ENCODE results near the gene EIF2D.

Gene EIF2D

GRCh38 chr1:206628916-206629315, 16.7 kb upstream of the EIF2D start:
- no peak for TF ChIP-seq REST (IDR thresholded peaks at IDR 0.05; ENCODE audit: insufficient read depth in 1 of 2, low read depth in 2 of 2, low read length in 2 of 2)
- TF ChIP-seq TAF1 (IDR thresholded peaks at IDR 0.05; ENCODE audit: borderline replicate concordance, insufficient read depth, low read length): no peak
- no peak for TF ChIP-seq SIN3A (IDR thresholded peaks at IDR 0.05; ENCODE audit: borderline replicate concordance, insufficient read depth, low read length)
- no peak for TF ChIP-seq FOXP2 (optimal IDR thresholded peaks at IDR 0.05; ENCODE audit: borderline replicate concordance, extremely low read depth, extremely low read length, insufficient read depth)
- no peak for TF ChIP-seq POLR2AphosphoS5 (IDR thresholded peaks at IDR 0.05; ENCODE audit: low read depth, low read length)

GRCh38 chr1:206609229-206609991, 2.9 kb downstream of the EIF2D start:
- no peak for TF ChIP-seq TAF1 (IDR thresholded peaks at IDR 0.05; ENCODE audit: borderline replicate concordance, insufficient read depth, low read length)
- TF ChIP-seq SIN3A (IDR thresholded peaks at IDR 0.05; ENCODE audit: borderline replicate concordance, insufficient read depth, low read length): no peak
- no peak for TF ChIP-seq REST (IDR thresholded peaks at IDR 0.05; ENCODE audit: insufficient read depth in 1 of 2, low read depth in 2 of 2, low read length in 2 of 2)
- TF ChIP-seq FOXP2 (optimal IDR thresholded peaks at IDR 0.05; ENCODE audit: borderline replicate concordance, extremely low read depth, extremely low read length, insufficient read depth): no peak
- TF ChIP-seq POLR2AphosphoS5 (IDR thresholded peaks at IDR 0.05; ENCODE audit: low read depth, low read length): no peak

DNA sequence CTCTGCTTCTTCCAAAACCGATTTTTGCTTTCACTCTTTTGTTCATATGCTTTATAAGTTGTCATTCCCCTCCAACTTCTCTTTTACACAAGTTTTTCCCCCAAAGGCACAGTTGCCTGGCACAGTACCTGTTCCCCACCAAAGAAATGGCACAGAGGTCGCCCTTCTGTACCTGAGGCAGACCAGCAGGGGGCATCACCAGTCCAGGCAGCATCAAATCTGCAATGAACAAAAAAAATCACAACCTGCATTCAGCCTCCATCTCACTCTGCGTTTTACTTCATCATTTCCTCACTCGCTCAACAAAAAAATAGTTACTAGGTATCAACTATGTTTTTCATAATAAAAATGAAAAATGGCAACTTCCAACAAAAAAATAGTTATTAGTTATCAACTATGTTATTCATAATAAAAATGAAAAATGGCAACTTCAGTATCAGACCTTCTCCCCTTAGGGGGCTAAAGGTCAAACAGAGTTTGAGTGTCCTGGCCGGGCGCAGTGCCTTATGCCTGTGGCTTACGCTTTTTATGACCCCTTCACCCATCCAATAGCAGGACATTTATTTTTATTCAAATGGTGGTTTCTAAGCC, 4.1 kb downstream of the EIF2D start:
- TF ChIP-seq FOXP2 (optimal IDR thresholded peaks at IDR 0.05; ENCODE audit: borderline replicate concordance, extremely low read depth, extremely low read length, insufficient read depth) (no peak), POLR2AphosphoS5 (IDR thresholded peaks at IDR 0.05; ENCODE audit: low read depth, low read length) (no peak), REST (IDR thresholded peaks at IDR 0.05; ENCODE audit: insufficient read depth in 1 of 2, low read depth in 2 of 2, low read length in 2 of 2) (no peak)

- TF ChIP-seq REST (IDR thresholded peaks at IDR 0.05; ENCODE audit: insufficient read depth in 1 of 2, low read depth in 2 of 2, low read length in 2 of 2): no peak
- TF ChIP-seq POLR2AphosphoS5 (IDR thresholded peaks at IDR 0.05; ENCODE audit: low read depth, low read length): no peak
- no peak for TF ChIP-seq FOXP2 (optimal IDR thresholded peaks at IDR 0.05; ENCODE audit: borderline replicate concordance, extremely low read depth, extremely low read length, insufficient read depth)
- no peak for TF ChIP-seq TAF1 (IDR thresholded peaks at IDR 0.05; ENCODE audit: borderline replicate concordance, insufficient read depth, low read length)
- TF ChIP-seq SIN3A (IDR thresholded peaks at IDR 0.05; ENCODE audit: borderline replicate concordance, insufficient read depth, low read length): no peak
These were observed 5.4 kb downstream of the EIF2D start for GRCh38 chr1:206606867-206607266.

Data from PFSK-1 (cell line).